Measurements from ENCODE around the gene MOB2.

DNA sequence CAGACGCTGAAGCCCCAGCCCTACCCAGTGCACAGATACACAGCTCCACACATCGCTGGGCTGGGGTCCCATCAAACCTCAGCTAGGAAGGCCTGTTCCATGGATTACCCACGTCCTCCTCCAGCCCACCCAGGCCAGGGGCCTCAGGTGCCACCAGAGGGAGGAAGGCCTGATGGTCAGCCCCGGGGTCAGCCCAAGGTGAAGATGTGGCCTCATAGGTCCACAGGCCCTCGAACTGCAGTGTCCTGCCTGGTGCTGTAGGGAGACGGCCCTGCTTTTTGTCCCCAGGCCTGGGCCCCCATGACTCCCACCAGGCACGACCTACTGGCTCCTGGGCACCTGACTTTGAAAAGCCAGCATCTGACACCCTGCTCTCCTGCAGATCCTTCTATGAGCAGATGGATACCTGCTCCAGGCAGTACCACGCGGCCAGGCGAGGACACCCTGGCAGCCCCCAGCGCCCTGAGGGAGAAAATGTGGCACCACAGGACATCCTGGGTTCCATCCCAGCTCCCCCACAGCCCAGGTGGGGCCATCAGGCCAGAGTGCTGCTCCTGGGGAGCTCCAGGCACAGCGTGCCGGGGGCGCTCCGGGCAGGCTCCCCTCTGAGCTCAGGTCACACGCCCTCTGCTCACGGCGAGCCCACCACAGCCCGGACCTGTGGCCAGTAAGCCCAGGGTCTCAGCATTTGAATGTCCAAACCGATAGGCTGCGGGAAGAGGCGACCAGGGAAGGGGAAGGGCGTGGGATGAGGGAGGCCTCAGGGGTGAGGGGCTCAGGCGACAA lies 15.8 kb upstream of the MOB2 start:
- TF ChIP-seq, protein P1, sequence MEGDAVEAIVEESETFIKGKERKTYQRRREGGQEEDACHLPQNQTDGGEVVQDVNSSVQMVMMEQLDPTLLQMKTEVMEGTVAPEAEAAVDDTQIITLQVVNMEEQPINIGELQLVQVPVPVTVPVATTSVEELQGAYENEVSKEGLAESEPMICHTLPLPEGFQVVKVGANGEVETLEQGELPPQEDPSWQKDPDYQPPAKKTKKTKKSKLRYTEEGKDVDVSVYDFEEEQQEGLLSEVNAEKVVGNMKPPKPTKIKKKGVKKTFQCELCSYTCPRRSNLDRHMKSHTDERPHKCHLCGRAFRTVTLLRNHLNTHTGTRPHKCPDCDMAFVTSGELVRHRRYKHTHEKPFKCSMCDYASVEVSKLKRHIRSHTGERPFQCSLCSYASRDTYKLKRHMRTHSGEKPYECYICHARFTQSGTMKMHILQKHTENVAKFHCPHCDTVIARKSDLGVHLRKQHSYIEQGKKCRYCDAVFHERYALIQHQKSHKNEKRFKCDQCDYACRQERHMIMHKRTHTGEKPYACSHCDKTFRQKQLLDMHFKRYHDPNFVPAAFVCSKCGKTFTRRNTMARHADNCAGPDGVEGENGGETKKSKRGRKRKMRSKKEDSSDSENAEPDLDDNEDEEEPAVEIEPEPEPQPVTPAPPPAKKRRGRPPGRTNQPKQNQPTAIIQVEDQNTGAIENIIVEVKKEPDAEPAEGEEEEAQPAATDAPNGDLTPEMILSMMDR (IDR thresholded peaks at IDR 0.05): no peak
- TF ChIP-seq POLR2AphosphoS5 (IDR thresholded peaks at IDR 0.05): no peak
- no peak for TF ChIP-seq POLR2A (IDR thresholded peaks at IDR 0.05)

Measured in breast epithelium (tissue), 3 donors.